GM23248 (cell line): ENCODE data around the gene TPD52L2. TPM values are rescaled to one million over a fixed set of nuclear protein-coding genes. Genes with fewer than 3 reads are reported as not detected.
"Not testable (repeated sequence)": the region's sequence is repeated elsewhere in the genome, so short reads cannot be mapped to it uniquely, and the experiment has no call there.

ENCODE experiments used
- DNase-seq: peaks from one replicate; pipeline ENCODE4 v3.0.0-alpha.2; 2015
- H2AFZ ChIP-seq: fragments of 200-600 bp; sonication (generic); 2 replicates; pipeline ENCODE4 v1.6.1; 2016; ENCODE audit warnings: antibody characterized with exemption
- H3F3A ChIP-seq: fragments of 200-600 bp; sonication (generic); 2 replicates; pipeline ENCODE4 v1.6.1; 2016; ENCODE audit warnings: mild to moderate bottlenecking, antibody characterized with exemption, mixed run types; ENCODE audit not compliant: insufficient read depth
- H3K27ac ChIP-seq: fragments of 200-600 bp; sonication (generic); 2 replicates; pipeline ENCODE4 v1.5.1; 2016; ENCODE audit warnings: mild to moderate bottlenecking
- H3K27me3 ChIP-seq: fragments of 200-600 bp; sonication (generic); replicated peaks from 2 replicates; pipeline ENCODE4 v1.6.1; 2016; ENCODE audit warnings: mild to moderate bottlenecking; ENCODE audit not compliant: insufficient read depth
- H3K36me3 ChIP-seq: fragments of 200-600 bp; sonication (generic); 2 replicates; pipeline ENCODE4 v1.6.1; 2016; ENCODE audit warnings: low read depth, mild to moderate bottlenecking
- H3K4me1 ChIP-seq: fragments of 200-600 bp; sonication (generic); 2 replicates; pipeline ENCODE4 v1.6.1; 2016; ENCODE audit warnings: mild to moderate bottlenecking; ENCODE audit not compliant: insufficient read depth
- H3K4me2 ChIP-seq: fragments of 200-600 bp; sonication (generic); one replicate; pipeline ENCODE4 v1.6.1; 2016; ENCODE audit warnings: mild to moderate bottlenecking; ENCODE audit not compliant: unreplicated experiment
- H3K4me3 ChIP-seq: fragments of 200-600 bp; sonication (generic); 2 replicates; pipeline ENCODE4 v1.5.1; 2016; ENCODE audit warnings: mild to moderate bottlenecking
- H3K79me2 ChIP-seq: fragments of 200-600 bp; sonication (generic); 2 replicates; pipeline ENCODE4 v1.6.1; 2016; ENCODE audit warnings: mild to moderate bottlenecking; ENCODE audit not compliant: insufficient read depth
- H3K9ac ChIP-seq: fragments of 200-600 bp; sonication (generic); 2 replicates; pipeline ENCODE4 v1.6.1; 2016; ENCODE audit warnings: mild to moderate bottlenecking
- H3K9me2 ChIP-seq: fragments of 200-600 bp; sonication (generic); 2 replicates; pipeline ENCODE4 v1.6.1; 2016; ENCODE audit warnings: mixed run types, mild to moderate bottlenecking, moderate library complexity; ENCODE audit not compliant: insufficient read depth
- H3K9me3 ChIP-seq: fragments of 200-600 bp; sonication (generic); one replicate; pipeline ENCODE4 v1.6.1; 2017; ENCODE audit warnings: low read depth
- H4K20me1 ChIP-seq: fragments of 200-600 bp; sonication (generic); 2 replicates; pipeline ENCODE4 v1.6.0; 2016; ENCODE audit not compliant: insufficient read depth
- EZH2 ChIP-seq: fragments of 200-600 bp; sonication (generic); IDR thresholded peaks from 2 replicates; pipeline ENCODE4 v1.6.1; 2018; ENCODE audit warnings: antibody characterized with exemption, mild to moderate bottlenecking; ENCODE audit not compliant: insufficient read depth, poor library complexity, severe bottlenecking
- EZH2phosphoT487 ChIP-seq: fragments of 200-600 bp; sonication (generic); IDR thresholded peaks from 2 replicates; pipeline ENCODE4 v1.6.1; 2018; ENCODE audit warnings: antibody characterized with exemption, moderate library complexity, mild to moderate bottlenecking, low read depth; ENCODE audit not compliant: insufficient read depth
- WGBS, 2 experiments: methylation state at CpG; one replicate each; pipeline ENCODE4 v1.1.6; 2015 to 2017; ENCODE audit warnings: low lambda C conversion rate in 2 of 2, low coverage in 1 of 2; ENCODE audit errors: missing lambda C conversion rate in 2 of 2; 5-methylcytosine and 5-hydroxymethylcytosine counted together
- in situ Hi-C: fragments of 300-500 bp; cut with MboI; formaldehyde crosslinking; loops from 2 replicates; pipeline ENCODE4 v1.15.0; 2020
- polyA plus RNA-seq: library from polyadenylated mRNA; unstranded; fragments of >200 nt; fragmentation: Nextera tagmentation; extraction: Ambion mirVana; gene quantifications from 2 replicates; pipeline ENCODE4 v1.2.1, GENCODE V29; 2016
- total RNA-seq: library from RNA; depleted of rRNA; stranded (reverse); fragments of >200 nt; shearing (Covaris generic); gene quantifications from 2 replicates; pipeline ENCODE4 v1.2.3, GENCODE V29; 2014

Gene TPD52L2
- total and polyA plus RNA-seq, 2 experiments from 2014 or later: 214 to 220 TPM

DNA sequence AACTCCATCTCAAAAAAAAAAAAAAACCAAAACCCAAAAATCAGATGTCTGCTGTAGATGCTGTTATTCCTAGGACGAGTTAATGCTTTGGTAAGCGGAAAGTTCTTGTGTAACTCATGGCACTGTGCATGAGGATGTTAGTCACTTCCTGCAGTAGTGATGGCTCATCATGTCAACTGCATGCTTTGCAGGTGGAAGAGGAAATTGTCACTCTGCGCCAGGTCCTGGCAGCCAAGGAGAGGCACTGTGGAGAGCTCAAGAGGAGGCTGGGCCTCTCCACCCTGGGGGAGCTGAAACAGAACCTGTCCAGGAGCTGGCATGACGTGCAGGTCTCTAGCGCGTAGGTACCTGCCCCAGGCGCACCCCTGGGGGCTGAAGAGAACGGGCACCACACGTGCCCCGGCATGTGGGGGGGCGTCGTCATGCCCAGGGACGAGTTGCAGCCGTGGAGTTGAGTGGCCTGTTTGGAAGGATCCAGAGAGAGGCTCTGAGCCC lies 8.5 kb downstream of the TPD52L2 start:
- Histone ChIP-seq H3K27ac (peak overlapping the region; percentile 66), H3K9ac (peak overlapping the region; percentile 37; the same call in 1 of the 2 replicates)

GRCh38 chr20:63874241-63874640 lies 9.2 kb downstream of the TPD52L2 start:
- DNase-seq, H3K9me2 ChIP-seq, H3K9ac ChIP-seq, H2AFZ ChIP-seq, H4K20me1 ChIP-seq, in situ Hi-C loops, H3K4me3 ChIP-seq, H3K27ac ChIP-seq, H3K27me3 ChIP-seq, H3K4me2 ChIP-seq, H3K9me3 ChIP-seq: not testable (repeated sequence)
- H3K36me3 ChIP-seq: peaks cover 63% of the 10 kb centered on the region
- peaks cover 13% of the 10 kb centered on the region for H3F3A ChIP-seq
- peaks cover 96% of the 10 kb centered on the region for H3K79me2 ChIP-seq
- H3K4me1 ChIP-seq: peaks cover 11% of the 10 kb centered on the region
- 96 to 97% methylated on average over 7 of the region's 7 CpGs for WGBS, 2 experiments

More for the DNA sequence above, 8.5 kb downstream of the TPD52L2 start:
- Histone ChIP-seq H3K27me3 (no peaks in the 10 kb centered on the region), H2AFZ (no peak overlapping the region), H3K9me3 (no peaks in the 10 kb centered on the region), H3K79me2 (peaks cover 96% of the 10 kb centered on the region), H3K4me3 (no peak overlapping the region), H3F3A (peaks cover 13% of the 10 kb centered on the region), H3K4me1 (peaks cover 11% of the 10 kb centered on the region), H3K36me3 (peaks cover 63% of the 10 kb centered on the region), H4K20me1 (peaks cover 2% of the 10 kb centered on the region; the same call in 1 of the 2 replicates), H3K4me2 (peak overlapping the region; percentile 41), H3K9me2 (no peaks in the 10 kb centered on the region)
- WGBS, 2 experiments: 69 to 70% methylated on average over 14 of the region's 14 CpGs
- DNase-seq: peak; percentile 93
- TF ChIP-seq EZH2phosphoT487 (no peak), EZH2 (no peak)
- in situ Hi-C loops: no loop called here

- Histone ChIP-seq H3K9me3 (no peaks in the 10 kb centered on the region), H3K36me3 (peaks cover 41% of the 10 kb centered on the region), H2AFZ (no peak overlapping the region), H3K4me2 (no peak overlapping the region), H3F3A (peaks cover 13% of the 10 kb centered on the region), H3K4me1 (peaks cover 11% of the 10 kb centered on the region), H3K79me2 (peaks cover 89% of the 10 kb centered on the region), H3K4me3 (no peak overlapping the region), H3K27me3 (no peaks in the 10 kb centered on the region), H3K27ac (no peak overlapping the region), H3K9me2 (no peaks in the 10 kb centered on the region), H3K9ac (no peak overlapping the region), H4K20me1 (peaks cover 2% of the 10 kb centered on the region; the same call in 1 of the 2 replicates)
- TF ChIP-seq EZH2phosphoT487: no peak
- TF ChIP-seq EZH2: no peak
- in situ Hi-C loops: no loop called here
- DNase-seq: no peak
- WGBS, 2 experiments: 84 to 89% methylated on average over 19 of the region's 19 CpGs
These were observed 11.5 kb downstream of the TPD52L2 start for GRCh38 chr20:63876489-63877036.

- no peak overlapping the region for H3K4me2 ChIP-seq
- H3K36me3 ChIP-seq: peaks cover 29% of the 10 kb centered on the region
- H3K79me2 ChIP-seq: peaks cover 89% of the 10 kb centered on the region
- H3K4me1 ChIP-seq: peaks cover 9% of the 10 kb centered on the region
- H3K4me3 ChIP-seq: no peak overlapping the region
- peaks cover 3% of the 10 kb centered on the region for H3F3A ChIP-seq
- no peak for DNase-seq
- H3K9ac ChIP-seq: no peak overlapping the region
- H4K20me1 ChIP-seq: peaks cover 2% of the 10 kb centered on the region; the same call in 1 of the 2 replicates
- no peak for TF ChIP-seq EZH2phosphoT487
- no peak for TF ChIP-seq EZH2
- no peaks in the 10 kb centered on the region for H3K27me3 ChIP-seq
- H2AFZ ChIP-seq: no peak overlapping the region
- no peaks in the 10 kb centered on the region for H3K9me3 ChIP-seq
- WGBS, 2 experiments: 89 to 96% methylated on average over 24 to 32 of the region's 32 CpGs
- no peak overlapping the region for H3K27ac ChIP-seq
- in situ Hi-C loops: no loop called here
- H3K9me2 ChIP-seq: no peaks in the 10 kb centered on the region
These were observed 12.8 kb downstream of the TPD52L2 start for GRCh38 chr20:63877755-63878470.
